Neural progenitor cell (in vitro differentiated cells): Measurements from ENCODE around the gene MIAT. TPM values are rescaled to one million over a fixed set of nuclear protein-coding genes. Genes with fewer than 3 reads are reported as not detected.

Source experiments
- DNase-seq: peaks from one replicate; pipeline ENCODE4 v3.0.0-alpha.2; 2016; ENCODE audit warnings: low spot score
- H2AFZ ChIP-seq: fragments of 200-600 bp; sonication (generic); replicated peaks from 2 replicates; pipeline ENCODE4 v1.6.1; 2016; ENCODE audit warnings: antibody characterized with exemption
- H3F3A ChIP-seq: fragments of 200-600 bp; sonication (generic); 2 replicates; pipeline ENCODE4 v1.6.1; 2016; ENCODE audit warnings: antibody characterized with exemption, low read depth
- H3K27ac ChIP-seq: fragments of 200-600 bp; sonication (generic); 2 replicates; pipeline ENCODE4 v1.5.1; 2016; ENCODE audit warnings: mild to moderate bottlenecking
- H3K27me3 ChIP-seq: fragments of 200-600 bp; sonication (generic); 2 replicates; pipeline ENCODE4 v1.6.1; 2016; ENCODE audit warnings: mild to moderate bottlenecking, moderate library complexity
- H3K36me3 ChIP-seq: fragments of 200-600 bp; sonication (generic); 2 replicates; pipeline ENCODE4 v1.5.1; 2016
- H3K4me1 ChIP-seq: fragments of 200-600 bp; sonication (generic); 2 replicates; pipeline ENCODE4 v1.6.1; 2016; ENCODE audit warnings: mixed run types
- H3K4me2 ChIP-seq: fragments of 200-600 bp; sonication (generic); 2 replicates; pipeline ENCODE4 v1.6.1; 2016
- H3K4me3 ChIP-seq: fragments of 200-600 bp; sonication (generic); 2 replicates; pipeline ENCODE4 v1.5.1; 2016
- H3K79me2 ChIP-seq: fragments of 200-600 bp; sonication (generic); 2 replicates; pipeline ENCODE4 v1.6.1; 2016; ENCODE audit warnings: low read depth
- H3K9ac ChIP-seq: fragments of 200-600 bp; sonication (generic); 2 replicates; pipeline ENCODE4 v1.6.1; 2016
- H3K9me3 ChIP-seq: fragments of 200-600 bp; sonication (generic); 2 replicates; pipeline ENCODE4 v1.5.1; 2016; ENCODE audit warnings: low read depth
- H4K20me1 ChIP-seq: fragments of 200-600 bp; sonication (generic); 2 replicates; pipeline ENCODE4 v1.6.1; 2016; ENCODE audit warnings: low read depth
- H3K27ac Mint-ChIP-seq: 3 replicates; pipeline ENCODE4 v1.8.0; 2021; ENCODE audit warnings: mixed read lengths
- H3K27me3 Mint-ChIP-seq: 2 replicates; pipeline ENCODE4 v1.8.0; 2022; ENCODE audit warnings: low read depth, mild to moderate bottlenecking, inconsistent platforms, moderate library complexity, mixed read lengths; ENCODE audit not compliant: insufficient read depth
- H3K36me3 Mint-ChIP-seq: 3 replicates; pipeline ENCODE4 v1.8.0; 2021; ENCODE audit warnings: mixed read lengths
- H3K4me1 Mint-ChIP-seq: 3 replicates; pipeline ENCODE4 v1.8.0; 2021; ENCODE audit warnings: mixed read lengths
- H3K4me3 Mint-ChIP-seq: 3 replicates; pipeline ENCODE4 v1.8.0; 2021; ENCODE audit warnings: mild to moderate bottlenecking, moderate library complexity, mixed read lengths
- H3K9me3 Mint-ChIP-seq: 3 replicates; pipeline ENCODE4 v1.8.0; 2020; ENCODE audit warnings: mixed read lengths
- CTCF ChIP-seq: fragments of 200-600 bp; sonication (generic); IDR thresholded peaks from 2 replicates; pipeline ENCODE4 v1.5.1; 2017; ENCODE audit warnings: antibody characterized with exemption, mild to moderate bottlenecking
- EZH2 ChIP-seq: fragments of 200-600 bp; sonication (generic); IDR thresholded peaks from 2 replicates; pipeline ENCODE4 v1.6.1; 2017; ENCODE audit warnings: antibody characterized with exemption, mild to moderate bottlenecking, moderate library complexity
- EZH2phosphoT487 ChIP-seq: fragments of 200-600 bp; sonication (generic); IDR thresholded peaks from 2 replicates; pipeline ENCODE4 v1.6.1; 2017; ENCODE audit warnings: antibody characterized with exemption
- total RNA-seq: library from RNA; depleted of rRNA; stranded (reverse); fragments of >200 nt; gene quantifications from 2 replicates; pipeline ENCODE4 v1.2.3, GENCODE V29; 2015; ENCODE audit warnings: low replicate concordance

The MIAT gene
- total RNA-seq, 1 donor from 2014 or later = 262 TPM

GRCh38 chr22:26665813-26666231, 8.4 kb downstream of the MIAT start:
- no peak for DNase-seq
- H3K27ac ChIP-seq = no peak overlapping the region
- peaks cover 24% of the 10 kb centered on the region for H3K4me1 ChIP-seq
- H3K36me3 ChIP-seq = peaks cover 2% of the 10 kb centered on the region
- H3K4me2 ChIP-seq = no peak overlapping the region
- peaks cover 63% of the 10 kb centered on the region for H3F3A ChIP-seq
- Mint-ChIP-seq H3K27me3 (peaks cover 6% of the 10 kb centered on the region), H3K4me1 (peaks cover 45% of the 10 kb centered on the region), H3K9me3 (no peaks in the 10 kb centered on the region), H3K36me3 (peaks cover 11% of the 10 kb centered on the region), H3K27ac (no peak overlapping the region), H3K4me3 (peak overlapping the region; percentile 24)
- H4K20me1 ChIP-seq = peaks cover 75% of the 10 kb centered on the region
- no peak overlapping the region for H3K9ac ChIP-seq
- H3K4me3 ChIP-seq = no peak overlapping the region
- no peaks in the 10 kb centered on the region for H3K9me3 ChIP-seq
- no peaks in the 10 kb centered on the region for H3K27me3 ChIP-seq
- no peak overlapping the region for H2AFZ ChIP-seq
- TF ChIP-seq CTCF (no peak), EZH2 (no peak), EZH2phosphoT487 (no peak)
- peaks cover 46% of the 10 kb centered on the region for H3K79me2 ChIP-seq

DNA sequence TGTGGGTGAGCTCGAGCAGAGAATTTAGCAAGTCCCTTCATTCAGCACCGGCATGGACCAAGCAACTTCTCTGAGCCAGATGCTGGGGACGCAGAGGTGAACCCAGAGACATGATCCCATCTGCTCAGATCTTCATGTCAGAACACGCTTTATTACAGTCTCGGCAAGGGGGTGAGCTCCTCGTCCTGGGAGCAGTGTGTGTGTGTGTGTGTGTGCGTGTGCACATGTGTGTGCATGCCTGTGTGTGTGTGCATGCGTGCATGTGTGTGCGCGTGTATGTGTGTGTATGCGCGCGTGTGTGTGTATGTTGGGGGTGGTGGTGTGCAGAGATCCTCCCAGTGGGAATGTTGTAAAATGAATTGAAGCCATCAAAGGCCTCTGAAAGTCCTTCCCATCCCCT, 9.8 kb downstream of the MIAT start:
- no peak overlapping the region for H3K4me3 Mint-ChIP-seq
- Histone ChIP-seq H3F3A (peaks cover 63% of the 10 kb centered on the region), H3K9ac (no peak overlapping the region), H3K4me2 (no peak overlapping the region), H3K36me3 (peaks cover 2% of the 10 kb centered on the region), H3K4me3 (no peak overlapping the region), H3K4me1 (peaks cover 16% of the 10 kb centered on the region), H3K27me3 (no peaks in the 10 kb centered on the region), H3K79me2 (peaks cover 36% of the 10 kb centered on the region), H3K27ac (no peak overlapping the region), H3K9me3 (no peaks in the 10 kb centered on the region), H2AFZ (no peak overlapping the region), H4K20me1 (peaks cover 64% of the 10 kb centered on the region)
- H3K9me3 Mint-ChIP-seq = no peaks in the 10 kb centered on the region
- H3K4me1 Mint-ChIP-seq = peaks cover 45% of the 10 kb centered on the region
- H3K36me3 Mint-ChIP-seq = peaks cover 11% of the 10 kb centered on the region
- DNase-seq = no peak
- no peak overlapping the region for H3K27ac Mint-ChIP-seq
- TF ChIP-seq CTCF = no peak
- no peak for TF ChIP-seq EZH2phosphoT487
- no peak for TF ChIP-seq EZH2
- peaks cover 6% of the 10 kb centered on the region for H3K27me3 Mint-ChIP-seq

- Histone ChIP-seq H2AFZ (no peak overlapping the region), H3K27me3 (no peaks in the 10 kb centered on the region), H3K36me3 (peaks cover 2% of the 10 kb centered on the region), H3K4me1 (peaks cover 21% of the 10 kb centered on the region), H3K9me3 (no peaks in the 10 kb centered on the region), H3K27ac (no peak overlapping the region), H3K4me2 (no peak overlapping the region), H3K79me2 (peaks cover 18% of the 10 kb centered on the region), H3K9ac (no peak overlapping the region), H3F3A (peaks cover 70% of the 10 kb centered on the region), H4K20me1 (peaks cover 47% of the 10 kb centered on the region), H3K4me3 (no peak overlapping the region)
- no peak overlapping the region for H3K4me3 Mint-ChIP-seq
- H3K9me3 Mint-ChIP-seq = no peaks in the 10 kb centered on the region
- peak; percentile 47 for DNase-seq
- TF ChIP-seq EZH2 = no peak
- TF ChIP-seq CTCF = peak; percentile 45
- TF ChIP-seq EZH2phosphoT487 = no peak
- H3K27ac Mint-ChIP-seq = no peak overlapping the region
- peaks cover 8% of the 10 kb centered on the region for H3K27me3 Mint-ChIP-seq
- H3K4me1 Mint-ChIP-seq = peaks cover 50% of the 10 kb centered on the region
- H3K36me3 Mint-ChIP-seq = peaks cover 8% of the 10 kb centered on the region
Measured at GRCh38 chr22:26669060-26669481, 11.7 kb downstream of the MIAT start.
